Dermis microvascular lymphatic vessel endothelial cell (primary cell): ENCODE results near the gene WFDC9. TPM values are rescaled to one million over a fixed set of nuclear protein-coding genes. Genes with fewer than 3 reads are reported as not detected.
"Not testable (repeated sequence)": the region's sequence is repeated elsewhere in the genome, so short reads cannot be mapped to it uniquely, and the experiment has no call there.

Source experiments
- DNase-seq, 2 donors: peaks; one replicate each; pipeline versions ENCODE4 v3.0.0 to v3.0.0-alpha.2; 2010; ENCODE audit warnings: low read depth in 2 of 2
- total RNA-seq: library from RNA; depleted of rRNA; stranded (reverse); fragments of >200 nt; gene quantifications from 2 replicates; pipeline ENCODE4 v1.2.1, GENCODE V29; 2014

Gene WFDC9
- total RNA-seq, result not detected in 2 replicates

- DNase-seq, result no peak
Observed at GRCh38 chr20:45631184-45631583, at the start of gene WFDC9. TSS of gene WFDC9 (minus strand) at chr20:45631284. CDS start at chr20:45610181, 21,103 bp downstream.

DNA sequence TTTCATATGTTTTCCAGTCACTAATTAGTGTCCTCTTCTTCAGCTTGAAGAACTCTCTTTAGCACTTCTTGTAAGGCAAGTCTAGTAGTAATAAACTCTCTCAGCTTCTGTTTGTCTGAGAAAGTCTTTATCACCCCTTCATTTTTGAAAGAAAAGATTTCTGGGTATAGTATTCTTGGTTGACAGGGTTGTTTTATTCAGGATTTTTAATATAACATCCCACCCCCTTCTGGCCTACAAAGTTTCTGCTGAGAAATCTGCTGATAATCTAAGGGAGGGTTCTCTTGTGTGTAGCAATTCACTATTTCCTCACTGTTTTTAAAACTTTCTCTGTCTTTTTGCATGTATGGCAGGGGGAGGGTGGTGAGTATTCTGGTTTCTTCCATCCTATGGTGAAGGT is 48.6 kb upstream of the WFDC9 start:
- DNase-seq, result no peak

- DNase-seq, result no peak
Observed at GRCh38 chr20:45672765-45673164, 41.7 kb upstream of the WFDC9 start.

GRCh38 chr20:45670139-45670538 is 39.1 kb upstream of the WFDC9 start, which contains the start of gene WFDC11:
TSS of gene WFDC11 (minus strand) at chr20:45670239. CDS start at chr20:45650600, 19,639 bp downstream.
- DNase-seq, result no peak

- DNase-seq, result not testable (repeated sequence)
Observed at GRCh38 chr20:45657038-45657437, 26.0 kb upstream of the WFDC9 start.

- DNase-seq, result not testable (repeated sequence)
Observed at GRCh38 chr20:45651726-45652125, 20.6 kb upstream of the WFDC9 start.

DNA sequence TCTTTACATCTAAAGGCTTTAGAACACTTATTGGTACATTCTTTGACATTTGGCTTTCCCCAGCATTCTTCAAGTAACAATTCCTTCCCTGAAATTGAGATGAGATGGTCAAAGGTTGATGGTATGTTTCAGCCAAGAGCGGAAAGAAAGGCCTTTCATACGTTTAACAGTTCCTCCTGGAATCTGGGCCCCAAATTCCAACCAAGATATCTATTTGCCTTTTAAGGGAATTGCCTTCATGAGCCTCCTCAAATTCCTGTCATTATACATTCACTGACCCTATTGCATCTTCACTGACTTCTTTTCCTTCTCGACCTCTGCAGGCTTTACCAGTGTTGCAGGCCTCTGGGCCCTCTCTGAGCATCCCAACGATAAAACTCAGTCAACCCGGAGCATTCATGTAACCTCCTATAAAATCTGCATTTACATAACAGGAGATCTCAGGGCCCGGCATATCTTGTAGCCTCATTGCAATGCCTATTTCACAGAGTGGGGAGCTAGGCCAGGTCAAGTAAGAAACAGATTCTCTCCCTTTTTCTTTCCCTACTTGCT is 18.3 kb upstream of the WFDC9 start:
- no peak for DNase-seq

DNA sequence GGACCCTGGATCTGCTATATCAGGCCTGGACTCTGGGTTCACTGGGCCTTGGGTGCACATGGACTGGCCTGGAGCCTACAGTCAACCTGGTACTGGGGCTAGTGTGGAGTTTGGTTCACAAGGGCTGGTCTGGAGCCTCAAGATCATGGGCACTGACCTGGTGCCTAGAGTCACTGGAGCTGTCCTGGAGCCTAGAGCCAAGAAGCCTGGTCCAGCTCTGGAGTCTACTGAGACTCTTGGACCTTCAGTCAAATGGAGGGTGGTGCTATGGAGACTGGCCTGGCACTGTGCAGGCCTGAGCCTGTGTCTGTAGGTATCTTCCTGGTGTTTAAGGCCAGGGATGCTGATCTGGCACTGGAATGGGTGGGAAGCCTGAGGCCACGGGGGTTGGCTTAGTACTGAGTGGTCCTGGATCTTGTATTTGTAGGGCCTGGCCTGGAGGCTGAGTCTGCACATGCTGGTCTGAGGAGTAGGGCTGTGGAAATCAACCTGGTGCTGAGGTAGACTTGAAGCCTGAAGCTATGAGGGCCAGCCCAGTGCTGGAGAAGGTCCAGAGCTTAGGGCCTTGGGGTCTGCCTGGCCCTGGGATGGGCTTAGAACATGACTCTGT is 16.5 kb upstream of the WFDC9 start:
- DNase-seq, result no peak

GRCh38 chr20:45646875-45647274 is 15.8 kb upstream of the WFDC9 start:
- DNase-seq, result no peak

DNA sequence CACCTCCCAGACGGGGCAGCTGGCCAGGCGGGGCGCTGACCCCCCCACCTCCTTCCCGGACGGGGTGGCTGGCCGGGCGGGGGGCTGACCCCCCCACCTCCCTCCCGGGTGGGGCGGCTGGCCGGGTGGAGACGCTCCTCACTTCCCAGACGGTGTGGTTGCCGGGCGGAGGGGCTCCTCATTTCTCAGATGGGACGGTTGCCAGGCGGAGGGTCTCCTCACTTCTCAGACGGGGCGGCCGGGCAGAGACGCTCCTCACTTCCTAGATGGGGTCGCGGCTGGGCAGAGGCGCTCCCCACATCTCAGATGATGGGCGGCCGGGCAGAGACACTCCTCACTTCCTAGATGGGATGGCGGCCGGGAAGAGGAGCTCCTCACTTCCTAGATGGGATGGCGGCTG is 14.8 kb upstream of the WFDC9 start:
- DNase-seq, result not testable (repeated sequence)

DNA sequence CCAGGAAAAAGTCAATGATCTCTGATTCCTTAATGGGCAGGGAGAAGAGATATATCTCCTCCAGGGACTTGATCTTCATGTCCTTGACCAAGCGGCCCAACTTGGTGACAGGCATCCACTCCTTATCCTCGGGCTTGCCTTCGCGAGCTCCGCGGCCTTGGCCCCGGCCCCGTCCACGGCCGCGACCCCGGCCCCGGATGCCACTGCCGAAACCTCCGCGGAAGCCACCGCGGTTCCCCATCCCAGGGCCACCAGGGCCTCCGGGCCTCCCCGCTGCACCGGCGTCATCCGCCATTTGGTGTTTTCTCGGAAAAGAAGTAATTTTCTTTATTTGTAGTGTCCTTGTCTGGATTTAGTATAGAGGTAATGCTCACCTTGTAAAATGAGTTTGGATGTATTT is 10.0 kb upstream of the WFDC9 start:
- DNase-seq, result not testable (repeated sequence)

GRCh38 chr20:45639687-45640086 is 8.6 kb upstream of the WFDC9 start:
- no peak for DNase-seq

DNA sequence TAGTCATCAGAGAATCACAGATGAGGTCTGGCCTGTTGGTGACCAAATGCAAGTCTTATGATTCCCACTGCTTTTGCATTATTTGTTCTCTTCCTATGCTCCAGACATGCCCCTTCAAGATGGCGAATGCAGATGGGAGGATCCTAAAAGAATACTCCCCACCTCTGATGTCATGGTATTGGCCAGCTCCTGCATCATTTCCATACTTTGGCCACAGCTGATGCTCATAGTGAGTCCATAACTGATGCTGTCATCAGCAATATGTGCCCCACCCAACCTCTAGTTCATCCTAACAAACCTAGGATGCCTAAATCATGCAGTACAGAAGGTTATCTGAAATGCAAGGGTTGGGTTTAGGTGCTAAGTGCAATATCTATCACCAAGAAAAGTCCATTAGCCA is 5.4 kb upstream of the WFDC9 start:
- no peak for DNase-seq

GRCh38 chr20:45630371-45630770 is 713 bp downstream of the WFDC9 start:
- no peak for DNase-seq

DNA sequence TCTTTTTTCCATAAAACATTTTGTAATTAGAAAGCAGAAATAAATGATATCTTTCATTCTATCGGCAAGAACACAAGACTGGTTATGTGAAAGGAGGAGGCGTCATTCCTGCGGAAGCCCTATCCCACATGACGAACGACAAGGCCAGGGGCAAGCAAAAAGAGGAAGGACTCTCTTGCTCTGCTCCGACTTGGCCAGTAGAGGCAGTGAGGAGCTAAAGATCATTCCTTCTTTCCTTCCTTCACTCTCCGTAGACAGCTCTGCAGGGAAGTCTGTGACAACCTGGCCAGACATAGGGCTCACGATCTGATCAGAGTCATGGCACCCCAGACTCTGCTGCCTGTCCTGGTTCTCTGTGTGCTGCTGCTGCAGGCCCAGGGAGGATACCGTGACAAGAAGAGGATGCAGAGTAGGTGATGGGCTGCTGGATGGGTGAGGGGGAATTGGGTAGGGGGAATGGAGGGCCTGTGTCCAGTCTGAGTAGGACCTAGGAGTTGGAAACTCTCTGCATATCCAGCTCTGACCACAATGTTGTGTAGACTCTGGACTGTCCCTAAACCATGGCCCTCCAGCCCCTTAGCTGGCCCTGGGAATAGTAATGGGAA is 1.5 kb downstream of the WFDC9 start, which contains the start of gene WFDC10A:
Gene WFDC10A (plus strand): TSS at position 244 of the 605 bp plus-strand sequence. CDS start 75 bp downstream, at position 319.
- peak in 1 of 2 donors; percentile 29 for DNase-seq

DNA sequence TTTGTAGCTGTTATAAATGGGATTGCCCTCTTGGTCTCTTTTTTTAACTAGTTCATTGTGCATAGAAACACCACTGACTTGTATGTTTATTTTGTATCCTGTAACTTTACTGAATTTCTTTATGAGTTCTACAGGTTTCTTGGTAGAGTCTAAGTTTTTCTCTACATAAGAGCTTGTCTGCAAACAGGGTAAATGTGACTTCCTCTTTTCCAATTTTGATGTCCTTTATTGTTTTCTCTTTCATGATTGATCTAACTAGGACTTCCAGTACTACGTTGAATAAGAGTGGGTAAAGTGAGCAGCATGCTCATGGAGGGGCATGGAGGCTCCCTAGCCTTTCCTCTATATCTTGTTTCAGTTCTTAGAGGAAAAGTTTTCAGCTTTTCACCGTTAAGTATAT is 4.5 kb downstream of the WFDC9 start:
- DNase-seq, result no peak

GRCh38 chr20:45621593-45621992 is 9.5 kb downstream of the WFDC9 start:
- DNase-seq, result no peak

GRCh38 chr20:45617591-45617990 is 13.5 kb downstream of the WFDC9 start:
- DNase-seq, result no peak

- DNase-seq, result no peak
Observed at GRCh38 chr20:45612314-45612713, 18.8 kb downstream of the WFDC9 start.

DNA sequence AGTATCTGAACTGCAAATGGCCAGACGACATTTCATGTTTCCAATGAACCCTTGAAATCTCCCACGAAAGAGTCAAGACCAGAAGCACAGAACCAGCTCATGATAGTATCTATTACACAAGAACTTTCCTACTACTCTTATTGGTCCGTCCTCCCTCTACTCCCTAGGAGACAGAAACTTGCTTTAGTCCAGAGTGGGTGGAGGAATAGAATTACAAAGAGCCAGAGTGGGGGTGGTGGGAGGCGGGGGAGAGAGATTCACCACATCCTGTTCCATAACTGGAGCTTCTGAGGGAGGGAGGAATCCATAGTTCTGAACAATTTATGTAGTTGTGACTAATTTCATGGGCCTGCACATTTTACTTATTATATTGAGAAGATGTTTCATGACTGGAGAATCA is 20.0 kb downstream of the WFDC9 start:
- DNase-seq, result no peak

- DNase-seq, result no peak
Observed at GRCh38 chr20:45607810-45608209, 23.3 kb downstream of the WFDC9 start.

GRCh38 chr20:45595235-45595634 is 35.8 kb downstream of the WFDC9 start:
- DNase-seq, result no peak

- no peak for DNase-seq
Observed at GRCh38 chr20:45593498-45593897, 37.6 kb downstream of the WFDC9 start.
